Right atrium auricular region (tissue), 2 donors: ENCODE results near the gene PRKAG2. TPM values are rescaled to one million over a fixed set of nuclear protein-coding genes. Genes with fewer than 3 reads are reported as not detected.

ENCODE experiments used
- DNase-seq: peaks from one replicate; pipeline ENCODE4 v3.0.0-alpha.2; 2019; ENCODE audit warnings: low spot score
- H3K27ac ChIP-seq, 2 donors: fragments of 200-600 bp; sonication (generic); 1 replicate in 1 of 2; 2 replicates in 1 of 2; pipeline ENCODE4 v1.5.1; 2016 to 2019
- H3K27me3 ChIP-seq, 2 donors: fragments of 200-600 bp; sonication (generic); one replicate each; pipeline versions ENCODE4 v1.5.1 to v1.6.0; 2017 to 2019
- H3K36me3 ChIP-seq: fragments of 200-600 bp; sonication (generic); one replicate; pipeline ENCODE4 v1.5.1; 2016
- H3K4me1 ChIP-seq, 2 donors: fragments of 200-600 bp; sonication (generic); one replicate each; pipeline versions ENCODE4 v1.5.1 to v1.6.0; 2017 to 2019
- H3K4me3 ChIP-seq, 2 donors: fragments of 200-600 bp; sonication (generic); 1 replicate in 1 of 2; 2 replicates in 1 of 2; pipeline ENCODE4 v1.5.1; 2017 to 2019; ENCODE audit warnings: mild to moderate bottlenecking in 1 of 2, moderate library complexity in 1 of 2
- H3K9me3 ChIP-seq, 2 donors: fragments of 200-600 bp; sonication (generic); one replicate each; pipeline ENCODE4 v1.5.1; 2019
- CTCF ChIP-seq, 2 donors: fragments of 200-600 bp; sonication (generic); IDR thresholded peaks; one replicate each; pipeline ENCODE4 v1.5.1; 2019; ENCODE audit warnings: antibody characterized with exemption in 2 of 2
- total RNA-seq, 2 donors: library from RNA; depleted of rRNA; stranded (reverse); fragments of >200 nt; gene quantifications; one replicate each; pipeline ENCODE4 v1.1.0, GENCODE V29; 2016

PRKAG2 gene
- total RNA-seq, 2 donors from 2014 or later: 133 to 177 TPM

- Histone ChIP-seq H3K9me3 (no peaks in the 10 kb centered on the region), H3K27me3 (no peaks in the 10 kb centered on the region), H3K4me1 (peaks cover 0 to 7% of the 10 kb centered on the region in 2 donors), H3K27ac (no peak overlapping the region), H3K36me3 (no peaks in the 10 kb centered on the region), H3K4me3 (no peak overlapping the region)
- DNase-seq: no peak
- TF ChIP-seq CTCF (IDR thresholded peaks at IDR 0.05): no peak
Measured at GRCh38 chr7:151899513-151900360, 22.8 kb upstream of the PRKAG2 start.

GRCh38 chr7:151897951-151898686 is 21.2 kb upstream of the PRKAG2 start:
- Histone ChIP-seq H3K36me3 (no peaks in the 10 kb centered on the region), H3K27me3 (no peaks in the 10 kb centered on the region)
- no peak for TF ChIP-seq CTCF (IDR thresholded peaks at IDR 0.05)

GRCh38 chr7:151897161-151897731 is 20.3 kb upstream of the PRKAG2 start:
- no peaks in the 10 kb centered on the region for H3K9me3 ChIP-seq
- peaks cover 0 to 7% of the 10 kb centered on the region in 2 donors for H3K4me1 ChIP-seq
- no peak for DNase-seq
- no peaks in the 10 kb centered on the region for H3K36me3 ChIP-seq
- no peak for TF ChIP-seq CTCF (IDR thresholded peaks at IDR 0.05)
- no peak overlapping the region for H3K27ac ChIP-seq
- no peaks in the 10 kb centered on the region for H3K27me3 ChIP-seq
- H3K4me3 ChIP-seq: peak overlapping the region in 1 of 2 donors; percentile 19

More at GRCh38 chr7:151897951-151898686, 21.2 kb upstream of the PRKAG2 start:
- H3K4me3 ChIP-seq: no peak overlapping the region
- DNase-seq: no peak
- H3K27ac ChIP-seq: no peak overlapping the region
- H3K9me3 ChIP-seq: no peaks in the 10 kb centered on the region
- H3K4me1 ChIP-seq: peaks cover 0 to 7% of the 10 kb centered on the region in 2 donors

GRCh38 chr7:151896486-151896885 is 19.6 kb upstream of the PRKAG2 start:
- H3K27me3 ChIP-seq: no peaks in the 10 kb centered on the region
- no peaks in the 10 kb centered on the region for H3K9me3 ChIP-seq
- H3K4me3 ChIP-seq: no peak overlapping the region
- H3K4me1 ChIP-seq: peaks cover 0 to 7% of the 10 kb centered on the region in 2 donors
- DNase-seq: no peak
- no peak for TF ChIP-seq CTCF (IDR thresholded peaks at IDR 0.05)
- no peaks in the 10 kb centered on the region for H3K36me3 ChIP-seq
- H3K27ac ChIP-seq: no peak overlapping the region

GRCh38 chr7:151896086-151896485 is 19.2 kb upstream of the PRKAG2 start:
- no peak for DNase-seq
- no peak for TF ChIP-seq CTCF (IDR thresholded peaks at IDR 0.05)
- Histone ChIP-seq H3K27me3 (no peaks in the 10 kb centered on the region), H3K9me3 (no peaks in the 10 kb centered on the region), H3K4me3 (no peak overlapping the region), H3K4me1 (peaks cover 0 to 7% of the 10 kb centered on the region in 2 donors), H3K36me3 (no peaks in the 10 kb centered on the region), H3K27ac (no peak overlapping the region)
